ENCODE measurements around the gene SELENOO.

Gene SELENOO

DNA sequence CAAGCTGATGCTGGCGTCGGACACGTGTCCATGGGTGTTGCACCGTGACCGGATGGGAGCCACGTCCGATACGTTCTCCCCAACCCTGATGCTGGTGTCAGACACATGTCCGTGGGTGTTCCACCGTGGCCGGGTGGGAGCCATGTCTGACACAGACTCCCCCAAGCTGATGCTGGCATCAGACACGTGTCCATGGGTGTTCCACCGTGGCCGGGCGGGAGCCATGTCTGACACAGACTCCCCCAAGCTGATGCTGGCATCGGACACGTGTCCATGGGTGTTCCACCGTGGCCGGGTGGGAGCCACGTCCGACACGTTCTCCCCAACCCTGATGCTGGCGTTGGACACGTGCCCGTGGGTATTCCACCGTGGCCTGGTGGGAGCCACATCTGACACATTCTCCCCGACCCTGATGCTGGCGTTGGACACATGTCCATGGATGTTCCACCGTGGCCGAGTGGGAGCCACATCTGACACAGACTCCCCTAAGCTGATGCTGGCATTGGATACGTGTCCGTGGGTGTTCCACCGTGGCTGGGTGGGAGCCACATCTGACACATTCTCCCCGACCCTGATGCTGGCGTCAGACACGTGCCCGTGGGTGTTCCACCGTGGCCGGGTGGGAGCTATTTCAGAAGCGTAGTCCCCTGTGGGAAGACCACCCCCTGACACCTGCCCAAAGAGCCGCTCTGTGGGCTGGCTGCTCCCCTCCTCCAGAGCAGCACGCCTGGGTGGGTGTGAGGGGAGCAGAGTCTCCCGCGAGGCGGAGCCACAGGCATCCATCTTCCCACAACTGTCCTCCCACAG lies 20.0 kb downstream of the SELENOO start:
- POLR2A ChIA-PET = no interaction called here
- CTCF ChIA-PET = interaction anchor here (1.0 to 3.0 kb wide), 6 partner anchors 9 to 72 kb away, joined by 3 to 10 read pairs (median 6); no protein-coding TSS in a partner anchor
- no peak for DNase-seq (ENCODE audit: extremely low spot score)
- TF ChIP-seq, protein P1, sequence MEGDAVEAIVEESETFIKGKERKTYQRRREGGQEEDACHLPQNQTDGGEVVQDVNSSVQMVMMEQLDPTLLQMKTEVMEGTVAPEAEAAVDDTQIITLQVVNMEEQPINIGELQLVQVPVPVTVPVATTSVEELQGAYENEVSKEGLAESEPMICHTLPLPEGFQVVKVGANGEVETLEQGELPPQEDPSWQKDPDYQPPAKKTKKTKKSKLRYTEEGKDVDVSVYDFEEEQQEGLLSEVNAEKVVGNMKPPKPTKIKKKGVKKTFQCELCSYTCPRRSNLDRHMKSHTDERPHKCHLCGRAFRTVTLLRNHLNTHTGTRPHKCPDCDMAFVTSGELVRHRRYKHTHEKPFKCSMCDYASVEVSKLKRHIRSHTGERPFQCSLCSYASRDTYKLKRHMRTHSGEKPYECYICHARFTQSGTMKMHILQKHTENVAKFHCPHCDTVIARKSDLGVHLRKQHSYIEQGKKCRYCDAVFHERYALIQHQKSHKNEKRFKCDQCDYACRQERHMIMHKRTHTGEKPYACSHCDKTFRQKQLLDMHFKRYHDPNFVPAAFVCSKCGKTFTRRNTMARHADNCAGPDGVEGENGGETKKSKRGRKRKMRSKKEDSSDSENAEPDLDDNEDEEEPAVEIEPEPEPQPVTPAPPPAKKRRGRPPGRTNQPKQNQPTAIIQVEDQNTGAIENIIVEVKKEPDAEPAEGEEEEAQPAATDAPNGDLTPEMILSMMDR (IDR thresholded peaks at IDR 0.05; ENCODE audit: control extremely low read depth, extremely low read depth, low read depth, missing control alignments) = no peak

DNA sequence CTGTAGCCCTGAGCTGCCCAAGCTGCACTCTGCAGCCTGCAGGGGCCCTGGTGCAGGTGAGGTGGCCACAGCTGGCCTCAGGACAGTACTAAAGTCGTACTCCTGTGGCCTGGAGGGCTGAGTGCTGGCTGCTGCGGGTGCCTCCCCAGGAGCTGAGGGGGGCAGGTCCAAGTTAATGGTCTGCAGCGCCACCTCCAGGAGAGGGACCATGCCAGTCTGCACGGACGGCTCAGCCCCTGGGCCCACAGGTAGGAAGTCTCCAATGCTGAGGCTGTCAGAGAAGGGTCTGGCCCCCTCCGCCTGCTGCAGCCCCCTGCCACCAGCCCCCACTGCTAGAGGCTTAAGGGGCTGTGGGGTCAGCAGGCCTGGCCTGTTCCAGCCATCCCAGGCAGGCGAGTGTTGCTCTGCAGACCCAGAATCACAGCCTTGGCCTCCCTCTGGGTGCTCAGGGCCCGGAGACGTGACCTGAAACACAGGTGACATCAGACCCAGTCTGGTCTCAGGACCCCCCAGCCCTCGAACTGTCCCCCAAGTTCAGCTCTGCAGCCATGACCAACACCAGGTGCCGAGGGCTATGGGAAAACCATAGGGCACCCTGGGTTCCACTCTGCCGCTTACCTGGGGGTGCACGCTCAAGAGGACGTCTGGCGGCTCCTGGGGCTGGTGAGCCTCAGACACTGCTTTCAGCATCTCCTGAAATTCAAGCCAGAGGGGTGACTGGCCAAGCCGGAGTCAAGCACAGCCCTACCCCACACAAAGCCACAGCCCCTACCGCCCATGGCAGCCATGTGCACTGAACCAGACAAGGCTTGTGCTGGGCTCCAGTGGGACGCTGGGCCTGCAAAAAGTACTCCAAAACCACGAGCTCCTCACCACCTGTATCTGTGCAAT lies 20.8 kb downstream of the SELENOO start:
- DNase-seq (ENCODE audit: extremely low spot score) = no peak
- POLR2A ChIA-PET = no interaction called here
- TF ChIP-seq, protein P1 (IDR thresholded peaks at IDR 0.05; ENCODE audit: control extremely low read depth, extremely low read depth, low read depth, missing control alignments) = no peak
- CTCF ChIA-PET = interaction anchor here (0.9 to 3.0 kb wide), 7 partner anchors 7 to 73 kb away, joined by 3 to 10 read pairs (median 6); no protein-coding TSS in a partner anchor

DNA sequence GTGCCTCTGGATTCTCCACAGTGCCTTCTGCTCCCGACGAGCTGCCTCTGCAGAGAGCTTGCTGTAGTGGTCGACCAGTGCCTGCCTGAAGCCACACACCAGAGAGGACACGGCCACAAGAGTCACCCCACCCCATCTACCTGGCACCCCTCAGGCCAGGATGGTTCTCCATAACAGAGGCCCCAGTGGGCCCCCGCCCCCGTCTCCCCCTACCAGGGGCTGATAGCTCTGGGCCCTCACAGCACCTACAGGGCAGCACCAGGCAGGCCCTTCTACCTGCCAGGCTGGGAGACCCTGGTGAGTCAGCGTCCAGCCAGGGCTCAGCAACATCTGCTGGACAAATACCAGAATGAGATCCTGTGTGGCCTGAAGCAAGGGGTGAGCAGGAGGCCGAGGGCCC lies 21.7 kb downstream of the SELENOO start:
- CTCF ChIA-PET = interaction anchor here (0.9 to 3.0 kb wide), 5 partner anchors 8 to 74 kb away, joined by 3 to 10 read pairs (median 6); no protein-coding TSS in a partner anchor

GRCh38 chr22:50224071-50224470 lies 23.3 kb downstream of the SELENOO start:
- DNase-seq (ENCODE audit: extremely low spot score) = no peak
- POLR2A ChIA-PET = no interaction called here
- CTCF ChIA-PET = interaction anchor here (1.5 kb wide), 1 partner anchor 8 kb away, joined by 3 read pairs; no protein-coding TSS in a partner anchor
- TF ChIP-seq, protein P1 (IDR thresholded peaks at IDR 0.05; ENCODE audit: control extremely low read depth, extremely low read depth, low read depth, missing control alignments) = no peak

More for the DNA sequence above, 21.7 kb downstream of the SELENOO start:
- TF ChIP-seq, protein P1 (IDR thresholded peaks at IDR 0.05; ENCODE audit: control extremely low read depth, extremely low read depth, low read depth, missing control alignments) = no peak
- DNase-seq (ENCODE audit: extremely low spot score) = no peak
- POLR2A ChIA-PET = no interaction called here

- CTCF ChIA-PET = interaction anchor here (1.1 kb wide), 1 partner anchor 51 kb away, joined by 3 read pairs; no protein-coding TSS in a partner anchor
- POLR2A ChIA-PET = no interaction called here
- DNase-seq (ENCODE audit: extremely low spot score) = no peak
- TF ChIP-seq, protein P1 (IDR thresholded peaks at IDR 0.05; ENCODE audit: control extremely low read depth, extremely low read depth, low read depth, missing control alignments) = no peak
These were observed 24.6 kb downstream of the SELENOO start for GRCh38 chr22:50225200-50225969.
